Kidney (tissue), 14 donors: Measurements from ENCODE around the gene SACM1L. TPM values are rescaled to one million over a fixed set of nuclear protein-coding genes. Genes with fewer than 3 reads are reported as not detected.

Experiments
- DNase-seq, 5 donors: peaks; one replicate each; pipeline ENCODE4 v3.0.0-alpha.2; 2013 to 2020
- FAIRE-seq: peaks from 2 replicates; lab custom pipeline; 2012; peaks lifted over from hg19 to GRCh38; lab: Jason Lieb, UNC
- H3K27ac ChIP-seq, 2 donors: one replicate each; pipeline ENCODE4 v1.7.0; 2013; ENCODE audit warnings: low read depth in 2 of 2, low read length in 2 of 2, inconsistent platforms in 1 of 2
- H3K27me3 ChIP-seq: one replicate; pipeline ENCODE4 v1.7.1; 2013; ENCODE audit warnings: low read length, inconsistent platforms; ENCODE audit not compliant: control insufficient read depth, insufficient read depth
- H3K36me3 ChIP-seq, 3 donors: one replicate each; pipeline versions ENCODE4 v1.7.0 to v1.7.1; 2013; ENCODE audit warnings: low read length in 3 of 3, control low read depth in 1 of 3, inconsistent platforms in 1 of 3; ENCODE audit not compliant: insufficient read depth in 3 of 3, control insufficient read depth in 2 of 3
- H3K4me1 ChIP-seq, 3 donors: one replicate each; pipeline versions ENCODE4 v1.7.0 to v1.7.1; 2013; ENCODE audit warnings: low read length in 3 of 3, inconsistent platforms in 1 of 3, low read depth in 1 of 3; ENCODE audit not compliant: control insufficient read depth in 2 of 3, insufficient read depth in 2 of 3
- H3K4me3 ChIP-seq, 3 donors: one replicate each; pipeline versions ENCODE4 v1.7.0 to v1.8.1; 2013; ENCODE audit warnings: low read length in 3 of 3, control low read depth in 1 of 3, inconsistent platforms in 1 of 3
- H3K9ac ChIP-seq, 3 donors: one replicate each; pipeline versions ENCODE4 v1.7.0 to v1.7.1; 2013; ENCODE audit warnings: low read length in 3 of 3, control low read depth in 1 of 3, inconsistent platforms in 1 of 3
- H3K9me3 ChIP-seq, 3 donors: one replicate each; pipeline versions ENCODE4 v1.7.0 to v1.7.1; 2013; ENCODE audit warnings: low read length in 3 of 3, control low read depth in 1 of 3, inconsistent platforms in 1 of 3; ENCODE audit not compliant: control insufficient read depth in 2 of 3, insufficient read depth in 1 of 3
- intact Hi-C: fragments of 100-400 bp; cut with DNase I; formaldehyde crosslinking; loops from one replicate; pipeline ENCODE4 v1.11.1; 2022
- polyA plus RNA-seq: library from polyadenylated mRNA; stranded (reverse); fragments of 350-450 nt; fragmentation: Illumina TruSeq; extraction: RNeasy Lipid Tissue Mini Kit (QIAGEN cat#74804); gene quantifications from one replicate; pipeline ENCODE4 v1.2.3, GENCODE V29; 2014; ENCODE audit warnings: low read depth, low replicate concordance; ENCODE audit not compliant: insufficient read depth
- total RNA-seq: library from RNA; stranded (reverse); fragmentation: NEBNext Ultra II Directional; extraction: Animal tissue kit (Norgen Biotek cat#: 25700); gene quantifications from one replicate; pipeline ENCODE4 v1.2.1, GENCODE V29; 2021
- TF ChIP-seq, protein P1 (sequence below): IDR thresholded peaks from 3 replicates; pipeline ENCODE4 v1.5.1; 2012; ENCODE audit warnings: mild to moderate bottlenecking, moderate library complexity, borderline replicate concordance; ENCODE audit not compliant: insufficient read depth; ENCODE audit errors: extremely low read depth
- donor health status: control.
- donor health status: control.
- donor health status: control.
- donor health status: control.
- donor health status: control.
- donor health status: DM: yes; HTN: yes; CAD: no.
- donor health status: Normal renal cell carcinoma (clear cell type).

The SACM1L gene
- total and polyA plus RNA-seq, 2 donors from 2014 or later, result 27.1 to 53.1 TPM

DNA sequence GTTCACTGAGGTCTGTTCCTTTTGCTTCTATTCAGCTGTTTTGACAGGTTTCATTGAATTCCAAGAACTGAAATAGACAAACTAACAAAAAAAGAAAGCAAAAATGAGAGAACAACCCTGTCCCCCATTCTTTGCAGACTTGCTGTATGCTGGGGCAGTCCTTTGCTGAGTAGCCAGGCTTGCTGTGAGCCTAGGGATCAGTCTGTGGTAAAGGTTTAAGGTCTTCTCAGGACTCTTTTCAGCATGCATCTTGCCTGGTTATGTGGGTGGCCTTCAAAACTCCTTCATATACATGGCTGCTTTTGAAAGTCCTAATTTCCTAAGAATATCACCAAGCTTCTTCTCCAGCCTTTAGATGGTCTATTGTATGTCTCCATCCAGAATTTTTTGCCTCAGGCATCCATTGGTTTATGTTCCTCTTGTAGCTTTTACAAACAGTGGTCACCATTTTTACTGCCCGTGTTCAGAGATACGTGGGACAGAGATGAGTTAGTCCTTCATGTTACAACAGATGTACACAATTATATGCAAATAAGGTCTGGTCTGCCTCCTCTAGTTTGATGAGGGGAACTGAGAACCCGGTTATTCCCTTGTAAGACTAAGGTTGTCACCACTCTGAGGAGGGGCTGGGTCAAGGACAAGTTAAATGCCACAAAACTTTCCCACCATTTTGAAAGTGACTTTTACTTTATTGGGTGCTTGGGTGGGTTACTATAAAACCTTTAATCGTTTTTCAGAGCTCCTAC lies 41.4 kb downstream of the SACM1L start:
- intact Hi-C loops, result no loop called here

DNA sequence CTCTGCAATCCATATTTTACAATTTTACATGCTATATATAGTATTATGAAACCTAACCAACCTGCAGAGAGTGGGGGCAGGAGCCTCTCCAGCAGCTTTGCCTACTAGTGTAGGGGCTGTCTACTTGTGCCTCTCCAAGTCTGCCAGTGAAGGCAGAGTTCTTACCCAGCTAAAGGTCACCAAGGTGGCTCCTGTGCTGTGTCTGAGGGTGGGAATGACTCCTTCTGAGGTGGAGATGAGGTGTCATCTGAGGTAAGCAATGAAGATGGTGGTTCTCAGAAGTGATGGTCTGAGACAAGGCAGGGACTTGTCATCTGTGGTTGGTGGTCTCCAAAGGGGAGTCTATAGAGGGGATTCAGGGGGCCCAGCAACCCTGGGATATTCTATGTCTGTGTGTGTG lies 47.5 kb downstream of the SACM1L start:
- H3K9ac ChIP-seq, result no peak overlapping the region
- no peaks in the 10 kb centered on the region for H3K27me3 ChIP-seq
- H3K9me3 ChIP-seq, result no peaks in the 10 kb centered on the region
- DNase-seq (no peak), FAIRE-seq (no peak)
- H3K36me3 ChIP-seq, result peaks cover 5 to 73% (median 49%) of the 10 kb centered on the region in 3 donors
- H3K4me1 ChIP-seq, result no peaks in the 10 kb centered on the region
- intact Hi-C loops, result no loop called here
- H3K4me3 ChIP-seq, result no peak overlapping the region
- TF ChIP-seq, protein P1, sequence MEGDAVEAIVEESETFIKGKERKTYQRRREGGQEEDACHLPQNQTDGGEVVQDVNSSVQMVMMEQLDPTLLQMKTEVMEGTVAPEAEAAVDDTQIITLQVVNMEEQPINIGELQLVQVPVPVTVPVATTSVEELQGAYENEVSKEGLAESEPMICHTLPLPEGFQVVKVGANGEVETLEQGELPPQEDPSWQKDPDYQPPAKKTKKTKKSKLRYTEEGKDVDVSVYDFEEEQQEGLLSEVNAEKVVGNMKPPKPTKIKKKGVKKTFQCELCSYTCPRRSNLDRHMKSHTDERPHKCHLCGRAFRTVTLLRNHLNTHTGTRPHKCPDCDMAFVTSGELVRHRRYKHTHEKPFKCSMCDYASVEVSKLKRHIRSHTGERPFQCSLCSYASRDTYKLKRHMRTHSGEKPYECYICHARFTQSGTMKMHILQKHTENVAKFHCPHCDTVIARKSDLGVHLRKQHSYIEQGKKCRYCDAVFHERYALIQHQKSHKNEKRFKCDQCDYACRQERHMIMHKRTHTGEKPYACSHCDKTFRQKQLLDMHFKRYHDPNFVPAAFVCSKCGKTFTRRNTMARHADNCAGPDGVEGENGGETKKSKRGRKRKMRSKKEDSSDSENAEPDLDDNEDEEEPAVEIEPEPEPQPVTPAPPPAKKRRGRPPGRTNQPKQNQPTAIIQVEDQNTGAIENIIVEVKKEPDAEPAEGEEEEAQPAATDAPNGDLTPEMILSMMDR, result no peak
- no peak overlapping the region for H3K27ac ChIP-seq

More for the DNA sequence above, 41.4 kb downstream of the SACM1L start:
- DNase-seq (no peak), FAIRE-seq (no peak)
- H3K9me3 ChIP-seq, result no peaks in the 10 kb centered on the region
- peaks cover 0 to 34% (median 28%) of the 10 kb centered on the region in 3 donors for H3K36me3 ChIP-seq
- no peak overlapping the region for H3K4me3 ChIP-seq
- H3K27me3 ChIP-seq, result no peaks in the 10 kb centered on the region
- H3K4me1 ChIP-seq, result no peaks in the 10 kb centered on the region
- no peak overlapping the region for H3K27ac ChIP-seq
- TF ChIP-seq, protein P1, result no peak
- no peak overlapping the region for H3K9ac ChIP-seq

DNA sequence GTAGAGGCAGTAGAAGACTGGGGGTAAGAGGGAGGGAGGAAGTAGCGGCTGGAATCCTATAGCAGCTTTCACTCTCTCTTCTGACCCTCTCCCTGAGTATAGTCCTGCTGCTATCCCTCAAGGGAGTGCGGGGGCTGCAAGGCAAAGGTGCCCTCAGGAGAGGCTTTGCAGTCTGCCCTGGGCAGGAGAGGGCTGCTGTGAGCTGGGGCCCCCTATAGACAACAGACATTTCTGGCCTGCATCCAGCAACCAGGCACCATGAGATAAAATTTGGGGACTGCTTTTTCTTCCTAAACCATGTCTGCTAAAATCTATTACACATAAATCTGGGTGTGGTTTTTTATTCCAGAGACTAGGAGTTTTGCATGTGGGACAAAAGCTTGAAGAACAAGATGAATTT lies 48.0 kb downstream of the SACM1L start:
- H3K9ac ChIP-seq, result no peak overlapping the region
- no peaks in the 10 kb centered on the region for H3K27me3 ChIP-seq
- TF ChIP-seq, protein P1, result no peak
- intact Hi-C loops, result no loop called here
- H3K36me3 ChIP-seq, result peaks cover 5 to 70% (median 46%) of the 10 kb centered on the region in 3 donors
- no peak overlapping the region for H3K4me3 ChIP-seq
- H3K27ac ChIP-seq, result no peak overlapping the region
- FAIRE-seq (no peak), DNase-seq (no peak)
- H3K4me1 ChIP-seq, result no peaks in the 10 kb centered on the region
- no peaks in the 10 kb centered on the region for H3K9me3 ChIP-seq

DNA sequence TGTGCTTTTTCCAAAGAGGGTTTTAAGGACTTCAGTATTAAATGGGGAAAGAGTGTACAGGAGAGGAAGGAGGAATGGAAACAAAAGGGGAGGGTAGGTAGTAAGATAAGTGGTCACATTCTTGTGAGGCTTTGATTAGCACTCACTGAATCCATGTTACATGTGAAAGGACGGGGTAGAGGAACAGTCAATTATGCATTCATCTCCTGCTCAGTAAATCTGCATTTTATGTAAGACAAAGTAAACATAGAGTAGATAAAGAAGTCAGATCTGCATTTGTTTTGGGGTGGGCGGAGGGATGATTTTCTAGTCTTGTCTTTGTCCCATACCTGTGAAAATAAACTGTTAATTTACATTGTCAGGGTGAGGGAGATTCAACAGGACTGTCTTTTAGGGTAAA lies 50.8 kb downstream of the SACM1L start:
- no peaks in the 10 kb centered on the region for H3K27me3 ChIP-seq
- H3K36me3 ChIP-seq, result peaks cover 5 to 76% (median 43%) of the 10 kb centered on the region in 3 donors
- H3K4me3 ChIP-seq, result no peak overlapping the region
- FAIRE-seq, result no peak
- no peak for DNase-seq
- intact Hi-C loops, result no loop called here
- no peaks in the 10 kb centered on the region for H3K9me3 ChIP-seq
- TF ChIP-seq, protein P1, result no peak
- H3K9ac ChIP-seq, result no peak overlapping the region
- no peaks in the 10 kb centered on the region for H3K4me1 ChIP-seq
- no peak overlapping the region for H3K27ac ChIP-seq
